Measurements from ENCODE around the gene BBX. TPM values are rescaled to one million over a fixed set of nuclear protein-coding genes. Genes with fewer than 3 reads are reported as not detected.

The BBX gene
- total and polyA plus RNA-seq, 4 donors: 4.7 to 25.1 (median 20.5) TPM

DNA sequence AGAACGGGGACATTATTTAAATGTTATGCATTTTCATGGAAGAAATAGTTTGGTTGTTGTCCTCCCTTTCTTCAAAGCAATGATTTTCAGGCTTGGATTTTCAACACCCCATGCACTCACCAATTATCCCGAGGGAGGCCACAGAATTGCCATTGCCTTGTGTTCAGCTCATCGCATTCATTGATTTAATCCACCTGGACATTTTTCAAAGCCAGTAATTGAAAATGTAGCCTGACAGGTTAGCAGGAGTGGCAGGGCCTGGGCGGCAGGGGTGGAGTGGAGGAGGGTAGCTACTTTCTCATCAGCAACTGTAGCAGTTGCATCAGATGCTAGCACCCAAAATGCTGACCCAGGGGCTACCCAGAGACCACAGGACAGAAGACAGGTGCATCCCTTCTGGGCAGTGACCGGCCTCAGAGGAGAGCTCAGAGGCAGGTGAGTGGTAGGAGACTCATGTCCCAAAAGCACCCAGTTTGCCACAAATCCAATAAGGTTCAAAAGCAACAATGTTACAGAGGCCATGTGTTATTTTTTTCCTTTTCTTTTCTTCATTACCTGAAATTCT lies 325.7 kb downstream of the BBX start:
- H3K27ac ChIP-seq (ENCODE audit: low read depth in 1 of 2, low read length in 2 of 2): no peak overlapping the region
- H3K9me3 ChIP-seq (ENCODE audit: control insufficient read depth in 4 of 4, low read length in 3 of 4): no peaks in the 10 kb centered on the region
- no peak overlapping the region for H3K9ac ChIP-seq (ENCODE audit: low read depth in 1 of 2, low read length in 2 of 2)
- DNase-seq (ENCODE audit: low spot score): no peak
- H3K27me3 ChIP-seq (ENCODE audit: control insufficient read depth in 4 of 4, insufficient read depth in 4 of 4, low read length in 3 of 4): no peaks in the 10 kb centered on the region
- no peak overlapping the region for H3K4me3 ChIP-seq (ENCODE audit: low read depth in 1 of 3, low read length in 3 of 3)
- WGBS: 92% methylated on average over 5 of the region's 5 CpGs
- TF ChIP-seq MAX (IDR thresholded peaks at IDR 0.05) (no peak), YY1 (IDR thresholded peaks at IDR 0.05) (no peak)
- H3K36me3 ChIP-seq (ENCODE audit: control insufficient read depth in 4 of 4, insufficient read depth in 3 of 4, low read depth in 1 of 4, low read length in 3 of 4): no peaks in the 10 kb centered on the region
- peaks cover 0 to 3% (median 2%) of the 10 kb centered on the region in 4 donors for H3K4me1 ChIP-seq (ENCODE audit: control insufficient read depth in 4 of 4, insufficient read depth in 4 of 4, low read length in 3 of 4)

DNA sequence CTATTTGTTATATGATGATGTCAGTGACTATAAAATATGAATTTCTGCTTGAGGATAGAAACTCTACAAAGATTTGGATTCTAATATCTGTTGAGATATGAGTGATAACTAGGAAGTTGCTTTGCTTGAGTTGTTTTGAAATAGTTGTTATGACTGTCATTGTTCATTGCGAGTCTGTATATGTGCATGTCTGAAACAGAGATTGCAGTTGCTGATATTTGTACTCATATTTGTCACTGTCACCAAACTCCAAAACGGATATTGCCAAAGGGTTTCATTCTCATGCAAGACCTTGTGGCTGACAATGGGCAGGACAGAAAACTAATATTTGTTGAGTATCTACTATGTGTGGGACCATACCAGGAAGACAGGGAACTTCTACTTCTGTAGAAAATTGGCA lies 327.9 kb downstream of the BBX start:
- Histone ChIP-seq H3K9me3 (ENCODE audit: control insufficient read depth in 4 of 4, low read length in 3 of 4) (no peaks in the 10 kb centered on the region), H3K4me3 (ENCODE audit: low read depth in 1 of 3, low read length in 3 of 3) (no peak overlapping the region), H3K27me3 (ENCODE audit: control insufficient read depth in 4 of 4, insufficient read depth in 4 of 4, low read length in 3 of 4) (no peaks in the 10 kb centered on the region), H3K27ac (ENCODE audit: low read depth in 1 of 2, low read length in 2 of 2) (no peak overlapping the region), H3K9ac (ENCODE audit: low read depth in 1 of 2, low read length in 2 of 2) (no peak overlapping the region), H3K4me1 (ENCODE audit: control insufficient read depth in 4 of 4, insufficient read depth in 4 of 4, low read length in 3 of 4) (peaks cover 0 to 3% (median 2%) of the 10 kb centered on the region in 4 donors), H3K36me3 (ENCODE audit: control insufficient read depth in 4 of 4, insufficient read depth in 3 of 4, low read depth in 1 of 4, low read length in 3 of 4) (no peaks in the 10 kb centered on the region)
- 75% methylated on average over 2 of the region's 2 CpGs for WGBS
- TF ChIP-seq RAD21 (IDR thresholded peaks at IDR 0.05): no peak
- no peak for TF ChIP-seq NR2F2 (IDR thresholded peaks at IDR 0.05)
- TF ChIP-seq REST (IDR thresholded peaks at IDR 0.05): no peak
- no peak for TF ChIP-seq JUND (IDR thresholded peaks at IDR 0.05)
- TF ChIP-seq GABPA (IDR thresholded peaks at IDR 0.05 in 1 of 2, conservative IDR thresholded peaks at IDR 0.05 in 1 of 2): no peak
- DNase-seq (ENCODE audit: low spot score): no peak

DNA sequence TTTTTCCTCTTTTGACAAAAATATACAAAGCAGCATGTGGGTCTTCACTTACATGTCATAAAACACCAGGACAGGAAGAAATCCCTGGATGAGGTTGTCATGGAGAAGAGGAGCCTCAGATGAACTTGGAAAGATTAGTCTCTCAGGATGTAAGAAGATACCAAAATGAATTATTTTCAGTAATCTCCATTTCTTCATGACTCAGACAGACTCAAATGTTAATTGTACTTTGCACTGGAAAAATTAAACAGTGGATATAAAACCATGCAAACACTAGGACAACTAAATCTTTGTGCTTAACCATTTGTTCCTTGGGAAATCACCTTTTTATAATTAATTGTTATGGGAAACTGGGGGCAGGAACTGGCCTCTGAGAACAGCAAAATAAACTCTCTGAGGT lies 331.1 kb downstream of the BBX start:
- Histone ChIP-seq H3K9ac (ENCODE audit: low read depth in 1 of 2, low read length in 2 of 2) (no peak overlapping the region), H3K4me1 (ENCODE audit: control insufficient read depth in 4 of 4, insufficient read depth in 4 of 4, low read length in 3 of 4) (no peaks in the 10 kb centered on the region), H3K27ac (ENCODE audit: low read depth in 1 of 2, low read length in 2 of 2) (no peak overlapping the region), H3K9me3 (ENCODE audit: control insufficient read depth in 4 of 4, low read length in 3 of 4) (no peaks in the 10 kb centered on the region), H3K4me3 (ENCODE audit: low read depth in 1 of 3, low read length in 3 of 3) (no peak overlapping the region), H3K36me3 (ENCODE audit: control insufficient read depth in 4 of 4, insufficient read depth in 3 of 4, low read depth in 1 of 4, low read length in 3 of 4) (no peaks in the 10 kb centered on the region), H3K27me3 (ENCODE audit: control insufficient read depth in 4 of 4, insufficient read depth in 4 of 4, low read length in 3 of 4) (no peaks in the 10 kb centered on the region)
- no peak for DNase-seq (ENCODE audit: low spot score)
- TF ChIP-seq FOXA2 (IDR thresholded peaks at IDR 0.05) (no peak), YY1 (IDR thresholded peaks at IDR 0.05) (no peak), NR2F2 (IDR thresholded peaks at IDR 0.05) (no peak), CTCF (IDR thresholded peaks at IDR 0.05; ENCODE audit: low read depth, low read length, missing input control) (no peak), REST (IDR thresholded peaks at IDR 0.05) (no peak), ZBTB33 (IDR thresholded peaks at IDR 0.05) (no peak), RAD21 (IDR thresholded peaks at IDR 0.05) (no peak), MAX (IDR thresholded peaks at IDR 0.05) (no peak), GABPA (IDR thresholded peaks at IDR 0.05 in 1 of 2, conservative IDR thresholded peaks at IDR 0.05 in 1 of 2) (no peak)
